ENCODE measurements around the gene COPA.

The COPA gene

DNA sequence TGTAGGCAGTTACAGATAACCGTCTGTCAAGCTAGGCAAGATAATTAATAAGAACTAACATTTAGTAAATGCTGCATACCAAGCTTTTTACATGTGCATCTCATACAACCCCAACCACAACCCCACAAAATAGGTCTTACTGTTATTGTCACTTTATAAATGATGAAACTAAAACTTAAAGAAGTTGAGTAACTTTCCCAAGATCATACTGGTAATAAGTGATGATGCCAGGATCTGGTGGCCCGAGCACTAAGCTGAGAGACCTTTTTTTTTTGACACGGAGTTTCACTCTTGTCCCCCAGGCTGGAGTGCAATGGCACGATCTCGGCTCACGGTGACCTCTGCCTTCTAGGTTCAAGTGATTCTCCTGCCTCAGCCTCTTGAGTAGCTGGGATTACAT, 1.9 kb upstream of the COPA start:
- no peaks in the 10 kb centered on the region for H3K9me3 ChIP-seq (ENCODE audit: low read depth, low read length)
- no peak for TF ChIP-seq EZH2 (IDR thresholded peaks at IDR 0.05)
- no peak for TF ChIP-seq POLR2AphosphoS5 (IDR thresholded peaks at IDR 0.05; ENCODE audit: borderline replicate concordance, low read depth, low read length)
- TF ChIP-seq FOXP2 (optimal IDR thresholded peaks at IDR 0.05; ENCODE audit: control extremely low read depth, extremely low read length, insufficient read depth): no peak
- H3K27ac ChIP-seq: no peak overlapping the region
- H3K4me3 ChIP-seq: no peak overlapping the region
- no peak for DNase-seq (ENCODE audit: low read depth, low spot score)
- H3K36me3 ChIP-seq (ENCODE audit: insufficient read depth, low read length): peaks cover 29% of the 10 kb centered on the region
- H3K9ac ChIP-seq (ENCODE audit: insufficient read length): no peak overlapping the region

DNA sequence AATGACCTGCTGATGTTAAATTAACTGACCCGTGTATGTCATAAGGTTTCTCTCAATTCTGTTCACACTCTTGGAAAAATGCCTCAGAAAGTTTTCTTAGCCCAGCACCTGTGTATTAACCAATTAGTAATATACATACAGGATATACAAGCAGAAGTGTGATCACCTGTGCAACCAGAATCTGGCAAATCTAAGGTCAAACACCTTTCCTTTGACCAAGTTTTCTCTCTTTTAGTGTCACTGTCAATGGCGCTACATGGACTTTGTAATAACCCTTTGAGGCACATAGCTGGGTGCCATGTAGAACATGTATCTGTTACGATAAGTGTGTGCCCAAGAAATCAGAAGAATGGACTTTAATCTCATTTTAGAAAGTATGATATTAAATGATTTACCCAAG, 1.2 kb upstream of the COPA start:
- no peak for DNase-seq (ENCODE audit: low read depth, low spot score)
- H3K9ac ChIP-seq (ENCODE audit: insufficient read length): peak overlapping the region; percentile 98
- TF ChIP-seq POLR2AphosphoS5 (IDR thresholded peaks at IDR 0.05; ENCODE audit: borderline replicate concordance, low read depth, low read length): no peak
- H3K36me3 ChIP-seq (ENCODE audit: insufficient read depth, low read length): peaks cover 29% of the 10 kb centered on the region
- peak overlapping the region; percentile 99 for H3K4me3 ChIP-seq
- no peaks in the 10 kb centered on the region for H3K9me3 ChIP-seq (ENCODE audit: low read depth, low read length)
- H3K27ac ChIP-seq: no peak overlapping the region

DNA sequence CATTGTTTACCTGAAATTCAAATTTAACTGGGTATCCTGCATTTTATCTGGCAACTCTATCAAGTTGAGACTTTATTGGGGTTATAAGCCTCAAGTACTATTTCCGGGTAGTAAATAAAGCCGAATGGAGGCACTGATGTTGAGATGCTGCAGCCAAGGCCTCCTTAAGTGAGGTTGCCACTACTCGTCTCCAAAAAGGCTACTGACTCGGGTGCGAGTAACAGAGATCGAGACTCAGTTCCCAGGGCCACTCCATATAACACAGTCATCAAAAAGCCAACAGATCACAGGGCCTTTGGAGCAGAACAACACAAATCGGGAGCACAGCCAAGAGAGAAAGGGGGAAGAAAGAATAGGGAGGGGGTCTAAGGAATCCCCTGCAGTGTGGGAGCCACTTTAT, 524 bp downstream of the COPA start:
- no peaks in the 10 kb centered on the region for H3K9me3 ChIP-seq (ENCODE audit: low read depth, low read length)
- TF ChIP-seq POLR2AphosphoS5 (IDR thresholded peaks at IDR 0.05; ENCODE audit: borderline replicate concordance, low read depth, low read length) (no peak), FOXP2 (optimal IDR thresholded peaks at IDR 0.05; ENCODE audit: control extremely low read depth, extremely low read length, insufficient read depth) (no peak), EZH2 (IDR thresholded peaks at IDR 0.05) (no peak)
- peak overlapping the region; percentile 99 for H3K4me3 ChIP-seq
- no peak overlapping the region for H3K27ac ChIP-seq
- DNase-seq (ENCODE audit: low read depth, low spot score): no peak
- H3K36me3 ChIP-seq (ENCODE audit: insufficient read depth, low read length): peaks cover 33% of the 10 kb centered on the region
- H3K9ac ChIP-seq (ENCODE audit: insufficient read length): peak overlapping the region; percentile 98

GRCh38 chr1:160340866-160341265, 2.2 kb downstream of the COPA start:
- Histone ChIP-seq H3K4me3 (no peak overlapping the region), H3K9me3 (ENCODE audit: low read depth, low read length) (no peaks in the 10 kb centered on the region), H3K9ac (ENCODE audit: insufficient read length) (peak overlapping the region; percentile 98), H3K36me3 (ENCODE audit: insufficient read depth, low read length) (peaks cover 43% of the 10 kb centered on the region), H3K27ac (no peak overlapping the region)
- no peak for DNase-seq (ENCODE audit: low read depth, low spot score)
- TF ChIP-seq POLR2AphosphoS5 (IDR thresholded peaks at IDR 0.05; ENCODE audit: borderline replicate concordance, low read depth, low read length) (no peak), EZH2 (IDR thresholded peaks at IDR 0.05) (no peak), FOXP2 (optimal IDR thresholded peaks at IDR 0.05; ENCODE audit: control extremely low read depth, extremely low read length, insufficient read depth) (no peak)

GRCh38 chr1:160340146-160340545, 2.9 kb downstream of the COPA start:
- no peak overlapping the region for H3K4me3 ChIP-seq
- DNase-seq (ENCODE audit: low read depth, low spot score): no peak
- H3K27ac ChIP-seq: no peak overlapping the region
- no peaks in the 10 kb centered on the region for H3K9me3 ChIP-seq (ENCODE audit: low read depth, low read length)
- H3K36me3 ChIP-seq (ENCODE audit: insufficient read depth, low read length): peaks cover 44% of the 10 kb centered on the region
- TF ChIP-seq POLR2AphosphoS5 (IDR thresholded peaks at IDR 0.05; ENCODE audit: borderline replicate concordance, low read depth, low read length) (no peak), EZH2 (IDR thresholded peaks at IDR 0.05) (no peak), FOXP2 (optimal IDR thresholded peaks at IDR 0.05; ENCODE audit: control extremely low read depth, extremely low read length, insufficient read depth) (no peak)
- H3K9ac ChIP-seq (ENCODE audit: insufficient read length): no peak overlapping the region

DNA sequence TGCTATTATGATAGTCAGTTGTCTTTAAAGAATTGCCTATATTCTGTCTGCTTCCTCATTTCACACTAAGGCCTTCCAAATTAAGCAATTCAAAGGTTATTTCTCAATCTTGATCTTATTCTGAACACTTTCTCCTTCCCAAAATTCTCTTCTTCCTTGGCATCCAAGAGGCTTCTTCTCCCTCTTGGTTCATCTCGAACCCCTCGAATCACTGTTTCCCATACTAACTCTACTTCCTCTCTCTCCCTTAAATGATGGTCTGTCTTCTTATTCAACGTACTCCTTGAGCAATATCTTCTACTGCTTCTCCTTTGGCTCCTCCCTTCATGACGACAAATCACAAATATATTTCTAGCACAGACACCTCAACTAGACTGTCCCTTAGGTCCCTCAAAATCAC, 4.5 kb downstream of the COPA start:
- no peak for TF ChIP-seq FOXP2 (optimal IDR thresholded peaks at IDR 0.05; ENCODE audit: control extremely low read depth, extremely low read length, insufficient read depth)
- Histone ChIP-seq H3K9me3 (ENCODE audit: low read depth, low read length) (no peaks in the 10 kb centered on the region), H3K27ac (no peak overlapping the region), H3K9ac (ENCODE audit: insufficient read length) (no peak overlapping the region), H3K4me3 (no peak overlapping the region), H3K36me3 (ENCODE audit: insufficient read depth, low read length) (peaks cover 57% of the 10 kb centered on the region)
- no peak for DNase-seq (ENCODE audit: low read depth, low spot score)

DNA sequence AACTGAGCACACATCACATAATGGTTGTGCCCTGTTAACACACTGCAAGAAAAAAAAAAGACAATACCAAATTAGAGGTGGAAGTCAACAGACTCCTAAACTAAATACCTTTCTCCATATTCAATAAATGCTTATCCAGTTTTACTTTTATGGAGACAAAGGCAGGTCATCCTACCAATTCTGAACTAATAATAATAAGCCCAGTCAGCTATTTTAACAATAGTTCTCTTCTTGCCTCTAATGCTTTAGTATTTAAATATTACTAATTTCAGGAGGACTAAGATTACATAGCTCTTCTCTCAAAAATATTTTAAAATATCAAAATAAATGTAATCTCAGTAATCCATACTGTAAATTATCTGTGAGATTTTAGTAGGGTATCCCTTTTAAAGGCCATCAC, 10.5 kb downstream of the COPA start:
- Histone ChIP-seq H3K9ac (ENCODE audit: insufficient read length) (no peak overlapping the region), H3K4me3 (no peak overlapping the region), H3K9me3 (ENCODE audit: low read depth, low read length) (no peaks in the 10 kb centered on the region), H3K36me3 (ENCODE audit: insufficient read depth, low read length) (peaks cover 78% of the 10 kb centered on the region), H3K27ac (no peak overlapping the region)
- no peak for DNase-seq (ENCODE audit: low read depth, low spot score)
- TF ChIP-seq POLR2AphosphoS5 (IDR thresholded peaks at IDR 0.05; ENCODE audit: borderline replicate concordance, low read depth, low read length) (no peak), EZH2 (IDR thresholded peaks at IDR 0.05) (no peak), FOXP2 (optimal IDR thresholded peaks at IDR 0.05; ENCODE audit: control extremely low read depth, extremely low read length, insufficient read depth) (no peak)

- TF ChIP-seq EZH2 (IDR thresholded peaks at IDR 0.05): no peak
- no peak for TF ChIP-seq FOXP2 (optimal IDR thresholded peaks at IDR 0.05; ENCODE audit: control extremely low read depth, extremely low read length, insufficient read depth)
- TF ChIP-seq POLR2AphosphoS5 (IDR thresholded peaks at IDR 0.05; ENCODE audit: borderline replicate concordance, low read depth, low read length): no peak
- Histone ChIP-seq H3K9me3 (ENCODE audit: low read depth, low read length) (no peaks in the 10 kb centered on the region), H3K9ac (ENCODE audit: insufficient read length) (no peak overlapping the region), H3K27ac (no peak overlapping the region), H3K4me3 (no peak overlapping the region), H3K36me3 (ENCODE audit: insufficient read depth, low read length) (peaks cover 85% of the 10 kb centered on the region)
- no peak for DNase-seq (ENCODE audit: low read depth, low spot score)
Measured at GRCh38 chr1:160330119-160330518, 12.9 kb downstream of the COPA start.

DNA sequence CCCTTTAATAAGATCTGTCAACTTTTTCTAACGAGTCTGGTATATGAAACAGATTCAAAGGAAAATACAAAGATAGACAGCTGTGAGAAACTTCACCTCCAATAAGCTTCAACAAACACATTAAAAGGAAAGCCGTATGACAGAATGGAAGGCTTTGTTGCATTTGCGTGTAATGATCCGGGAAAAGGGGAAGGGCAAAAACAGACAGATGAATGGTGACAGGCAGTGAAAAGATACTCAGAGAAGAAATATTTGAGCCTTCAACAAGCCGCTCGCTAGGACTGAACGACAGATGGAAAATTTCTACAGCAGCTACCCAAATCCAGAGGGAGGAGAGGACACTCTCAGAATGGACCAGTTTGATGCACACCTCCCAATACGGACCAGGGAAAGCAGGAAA, 14.9 kb downstream of the COPA start:
- H3K9ac ChIP-seq (ENCODE audit: insufficient read length): no peak overlapping the region
- TF ChIP-seq EZH2 (IDR thresholded peaks at IDR 0.05): no peak
- TF ChIP-seq POLR2AphosphoS5 (IDR thresholded peaks at IDR 0.05; ENCODE audit: borderline replicate concordance, low read depth, low read length): no peak
- no peak for TF ChIP-seq FOXP2 (optimal IDR thresholded peaks at IDR 0.05; ENCODE audit: control extremely low read depth, extremely low read length, insufficient read depth)
- H3K9me3 ChIP-seq (ENCODE audit: low read depth, low read length): no peaks in the 10 kb centered on the region
- peaks cover 81% of the 10 kb centered on the region for H3K36me3 ChIP-seq (ENCODE audit: insufficient read depth, low read length)
- DNase-seq (ENCODE audit: low read depth, low spot score): no peak
- no peak overlapping the region for H3K4me3 ChIP-seq
- no peak overlapping the region for H3K27ac ChIP-seq
